SKM-1 treated with dmso at 0.1 percent for 144 hours (cell line): ENCODE measurements around the gene SCN8A.
"Not testable (repeated sequence)": the region's sequence is repeated elsewhere in the genome, so short reads cannot be mapped to it uniquely, and the experiment has no call there.

Experiments
- DNase-seq: peaks from one replicate; lab custom pipeline; 2025; ENCODE audit not compliant: unreplicated experiment; lab: John Stamatoyannopoulos, UW

The SCN8A gene

GRCh38 chr12:51621156-51621922 lies 30.3 kb downstream of the SCN8A start:
- DNase-seq, result no peak

- DNase-seq, result no peak
Observed at GRCh38 chr12:51622564-51622963, 31.5 kb downstream of the SCN8A start.

GRCh38 chr12:51625370-51625769 lies 34.3 kb downstream of the SCN8A start:
- DNase-seq, result no peak

GRCh38 chr12:51626115-51626514 lies 35.1 kb downstream of the SCN8A start:
- DNase-seq, result no peak

- no peak for DNase-seq
Observed at GRCh38 chr12:51626629-51627028, 35.6 kb downstream of the SCN8A start.

GRCh38 chr12:51630256-51630880 lies 39.3 kb downstream of the SCN8A start:
- DNase-seq, result no peak

- DNase-seq, result no peak
Observed at GRCh38 chr12:51630986-51631385, 40.0 kb downstream of the SCN8A start.

- DNase-seq, result no peak
Observed at GRCh38 chr12:51631591-51631990, 40.6 kb downstream of the SCN8A start.

- DNase-seq, result no peak
Observed at GRCh38 chr12:51632623-51633022, 41.6 kb downstream of the SCN8A start.

- no peak for DNase-seq
Observed at GRCh38 chr12:51635346-51635745, 44.3 kb downstream of the SCN8A start.

- DNase-seq, result no peak
Observed at GRCh38 chr12:51636581-51636980, 45.5 kb downstream of the SCN8A start.

- DNase-seq, result no peak
Observed at GRCh38 chr12:51636986-51637385, 46.0 kb downstream of the SCN8A start.

GRCh38 chr12:51639361-51639760 lies 48.3 kb downstream of the SCN8A start:
- no peak for DNase-seq

- DNase-seq, result no peak
Observed at GRCh38 chr12:51642286-51642685, 51.3 kb downstream of the SCN8A start.

- no peak for DNase-seq
Observed at GRCh38 chr12:51643951-51644350, 52.9 kb downstream of the SCN8A start.

GRCh38 chr12:51644691-51645090 lies 53.7 kb downstream of the SCN8A start:
- not testable (repeated sequence) for DNase-seq

- DNase-seq, result no peak
Observed at GRCh38 chr12:51645961-51646360, 54.9 kb downstream of the SCN8A start.

- DNase-seq, result no peak
Observed at GRCh38 chr12:51647647-51648046, 56.6 kb downstream of the SCN8A start.

- DNase-seq, result no peak
Observed at GRCh38 chr12:51653431-51653830, 62.4 kb downstream of the SCN8A start.

GRCh38 chr12:51661199-51661598 lies 70.2 kb downstream of the SCN8A start:
- DNase-seq, result no peak

GRCh38 chr12:51661836-51662235 lies 70.8 kb downstream of the SCN8A start:
- DNase-seq, result no peak

GRCh38 chr12:51662728-51663154 lies 71.7 kb downstream of the SCN8A start:
- no peak for DNase-seq

- no peak for DNase-seq
Observed at GRCh38 chr12:51663390-51663789, 72.4 kb downstream of the SCN8A start.
